HepG2 (cell line): ENCODE measurements around the gene SKIC2. TPM values are rescaled to one million over a fixed set of nuclear protein-coding genes. Genes with fewer than 3 reads are reported as not detected.

Experiments
- CBFB ChIP-seq: sonication (generic); formaldehyde crosslinking; IDR thresholded peaks from 2 replicates; pipeline ENCODE4 v1.4.0; 2020; ENCODE audit warnings: missing genetic modification reagents
- KLF12 ChIP-seq: sonication (generic); formaldehyde crosslinking; IDR thresholded peaks from 2 replicates; pipeline ENCODE4 v1.4.0; 2020; ENCODE audit warnings: missing genetic modification reagents, borderline replicate concordance
- MAF1 ChIP-seq: sonication (generic); formaldehyde crosslinking; IDR thresholded peaks from 2 replicates; pipeline ENCODE4 v1.5.0; 2020; ENCODE audit warnings: missing genetic modification reagents, borderline replicate concordance
- MED8 ChIP-seq: sonication (generic); formaldehyde crosslinking; IDR thresholded peaks from 2 replicates; pipeline ENCODE4 v1.8.1; 2023; ENCODE audit warnings: mild to moderate bottlenecking, missing genetic modification reagents; ENCODE audit not compliant: insufficient replicate concordance
- MYNN ChIP-seq: sonication (generic); formaldehyde crosslinking; IDR thresholded peaks from 2 replicates; pipeline ENCODE4 v1.4.0; 2020; ENCODE audit warnings: mild to moderate bottlenecking, low read depth, missing genetic modification reagents
- NONO ChIP-seq, 2 experiments: fragments of 450-650 bp in 1 of 2; sonication (generic) in 1 of 2; formaldehyde crosslinking in 1 of 2; IDR thresholded peaks in 1 of 2; conservative IDR thresholded peaks in 1 of 2; 2 replicates each; pipeline versions ENCODE4 v1.6.1 to v1.8.0; 2017 to 2022; ENCODE audit warnings: mild to moderate bottlenecking in 1 of 2, missing genetic modification reagents in 1 of 2, moderate library complexity in 1 of 2
- RNF2 ChIP-seq: fragments of 450-650 bp; conservative IDR thresholded peaks from 2 replicates; pipeline ENCODE4 v1.6.1; 2016; ENCODE audit warnings: low read depth
- SALL2 ChIP-seq: sonication (generic); formaldehyde crosslinking; IDR thresholded peaks from 2 replicates; pipeline ENCODE4 v1.8.1; 2023; ENCODE audit warnings: mild to moderate bottlenecking, missing genetic modification reagents, inconsistent platforms
- TBP ChIP-seq: sonication (generic); formaldehyde crosslinking; IDR thresholded peaks from 2 replicates; pipeline ENCODE4 v1.5.0; 2020; ENCODE audit warnings: missing genetic modification reagents
- THAP9 ChIP-seq: sonication (generic); formaldehyde crosslinking; IDR thresholded peaks from 2 replicates; pipeline ENCODE4; 2020; ENCODE audit warnings: missing genetic modification reagents, mild to moderate bottlenecking, borderline replicate concordance
- TSC22D2 ChIP-seq: sonication (generic); formaldehyde crosslinking; IDR thresholded peaks from 2 replicates; pipeline ENCODE4 v1.5.1; 2020; ENCODE audit warnings: missing genetic modification reagents, mild to moderate bottlenecking, borderline replicate concordance
- ZBTB26 ChIP-seq: IDR thresholded peaks from 2 replicates; pipeline ENCODE4 v1.6.1; 2016; ENCODE audit warnings: missing compliant biosample characterization, missing genetic modification reagents, borderline replicate concordance
- ZNF136 ChIP-seq: sonication (generic); formaldehyde crosslinking; IDR thresholded peaks from 2 replicates; pipeline ENCODE4 v1.8.1; 2022; ENCODE audit warnings: low read depth, mild to moderate bottlenecking, moderate library complexity, missing genetic modification reagents
- ZNF564 ChIP-seq: sonication (generic); formaldehyde crosslinking; IDR thresholded peaks from 2 replicates; pipeline ENCODE4 v1.8.1; 2023; ENCODE audit warnings: mild to moderate bottlenecking, missing genetic modification reagents
- ZNF619 ChIP-seq: sonication (generic); formaldehyde crosslinking; IDR thresholded peaks from 2 replicates; pipeline ENCODE4 v1.4.0; 2020; ENCODE audit warnings: mild to moderate bottlenecking, missing genetic modification reagents
- ZNF720 ChIP-seq: sonication (generic); formaldehyde crosslinking; IDR thresholded peaks from 2 replicates; pipeline ENCODE4 v1.4.0; 2020; ENCODE audit warnings: missing genetic modification reagents
- ZNF747 ChIP-seq: sonication (generic); formaldehyde crosslinking; IDR thresholded peaks from 2 replicates; pipeline ENCODE4 v1.8.1; 2023; ENCODE audit warnings: missing genetic modification reagents, mild to moderate bottlenecking, borderline replicate concordance
- polyA plus RNA-seq, 8 experiments: library from polyadenylated mRNA; depleted of rRNA in 3 of 8; stranded (reverse) in 7 of 8; unstranded in 1 of 8; fragments of >200 nt; fragmentation: Illumina TruSeq in 4 of 8; extraction: Trizol in 4 of 8; gene quantifications; 2 replicates each; pipeline versions ENCODE4 v1.2.1 to v1.2.3, GENCODE V29; 2011 to 2016; ENCODE audit warnings: low read depth in 4 of 8, missing spikeins in 1 of 8, mixed read lengths in 1 of 8; ENCODE audit not compliant: insufficient read depth in 1 of 8
- total RNA-seq, 5 experiments: library from RNA; depleted of rRNA; stranded (reverse); fragments of >200 nt; fragmentation: Illumina TruSeq; extraction: Trizol; gene quantifications; 2 replicates each; pipeline ENCODE4 v1.2.3, GENCODE V29; 2016; ENCODE audit warnings: low read depth in 1 of 5
- TF ChIP-seq, protein P1 (sequence below): sonication (generic); formaldehyde crosslinking; IDR thresholded peaks from 2 replicates; pipeline ENCODE4 v1.4.0; 2020; ENCODE audit warnings: missing genetic modification reagents
- TF ChIP-seq, protein P2 (sequence below): sonication (generic); formaldehyde crosslinking; IDR thresholded peaks from 2 replicates; pipeline ENCODE4 v1.4.0; 2020; ENCODE audit warnings: missing genetic modification reagents; ENCODE audit errors: not compliant biosample characterization
- TF ChIP-seq, protein P3 (sequence below): sonication (generic); formaldehyde crosslinking; IDR thresholded peaks from 2 replicates; pipeline ENCODE4 v1.5.0; 2020; ENCODE audit warnings: mild to moderate bottlenecking, missing genetic modification reagents

SKIC2 gene
- total and polyA plus RNA-seq, 2 of the 13 experiments (the other 11 are each of a cell fraction or from before 2014, with no cell fraction given): 67.1 to 68.4 TPM

GRCh38 chr6:31945507-31946369, 13.2 kb upstream of the SKIC2 start, which contains the start of gene CFB (continued):
- TF ChIP-seq ZBTB26 (CRISPR knock-in tag) (0 out of 2 replicates have a peak, but pooled peaks have one; percentile 53), ZNF564 (peak; percentile 53; the same call in 1 of the 2 replicates), ZNF619 (CRISPR knock-in tag) (no peak; the same call in none of the 2 replicates), NONO (IDR thresholded peaks at IDR 0.05) (no peak), NONO (CRISPR knock-in tag; conservative IDR thresholded peaks at IDR 0.05) (peak; percentile 92), MAF1 (CRISPR knock-in tag) (peak; percentile 83; the same call in 1 of the 2 replicates), CBFB (CRISPR knock-in tag) (peak; percentile 42), ZNF747 (peak; percentile 95), ZNF136 (peak; percentile 95), MED8 (peak; percentile 75), RNF2 (no peak), ZNF720 (CRISPR knock-in tag) (no peak), KLF12 (CRISPR knock-in tag) (peak; percentile 46; the same call in 1 of the 2 replicates), MYNN (no peak), SALL2 (CRISPR knock-in tag) (peak; percentile 71; the same call in 1 of the 2 replicates), TBP (CRISPR knock-in tag) (no peak), THAP9 (CRISPR knock-in tag) (no peak), TSC22D2 (CRISPR knock-in tag) (no peak; the same call in 1 of the 2 replicates)
- TF ChIP-seq, protein P1, sequence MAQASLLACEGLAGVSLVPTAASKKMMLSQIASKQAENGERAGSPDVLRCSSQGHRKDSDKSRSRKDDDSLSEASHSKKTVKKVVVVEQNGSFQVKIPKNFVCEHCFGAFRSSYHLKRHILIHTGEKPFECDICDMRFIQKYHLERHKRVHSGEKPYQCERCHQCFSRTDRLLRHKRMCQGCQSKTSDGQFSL (CRISPR knock-in tag): 0 out of 2 replicates have a peak, but pooled peaks have one; percentile 26
- TF ChIP-seq, protein P2, sequence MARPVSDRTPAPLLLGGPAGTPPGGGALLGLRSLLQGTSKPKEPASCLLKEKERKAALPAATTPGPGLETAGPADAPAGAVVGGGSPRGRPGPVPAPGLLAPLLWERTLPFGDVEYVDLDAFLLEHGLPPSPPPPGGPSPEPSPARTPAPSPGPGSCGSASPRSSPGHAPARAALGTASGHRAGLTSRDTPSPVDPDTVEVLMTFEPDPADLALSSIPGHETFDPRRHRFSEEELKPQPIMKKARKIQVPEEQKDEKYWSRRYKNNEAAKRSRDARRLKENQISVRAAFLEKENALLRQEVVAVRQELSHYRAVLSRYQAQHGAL (CRISPR knock-in tag): no peak
- TF ChIP-seq, protein P3, sequence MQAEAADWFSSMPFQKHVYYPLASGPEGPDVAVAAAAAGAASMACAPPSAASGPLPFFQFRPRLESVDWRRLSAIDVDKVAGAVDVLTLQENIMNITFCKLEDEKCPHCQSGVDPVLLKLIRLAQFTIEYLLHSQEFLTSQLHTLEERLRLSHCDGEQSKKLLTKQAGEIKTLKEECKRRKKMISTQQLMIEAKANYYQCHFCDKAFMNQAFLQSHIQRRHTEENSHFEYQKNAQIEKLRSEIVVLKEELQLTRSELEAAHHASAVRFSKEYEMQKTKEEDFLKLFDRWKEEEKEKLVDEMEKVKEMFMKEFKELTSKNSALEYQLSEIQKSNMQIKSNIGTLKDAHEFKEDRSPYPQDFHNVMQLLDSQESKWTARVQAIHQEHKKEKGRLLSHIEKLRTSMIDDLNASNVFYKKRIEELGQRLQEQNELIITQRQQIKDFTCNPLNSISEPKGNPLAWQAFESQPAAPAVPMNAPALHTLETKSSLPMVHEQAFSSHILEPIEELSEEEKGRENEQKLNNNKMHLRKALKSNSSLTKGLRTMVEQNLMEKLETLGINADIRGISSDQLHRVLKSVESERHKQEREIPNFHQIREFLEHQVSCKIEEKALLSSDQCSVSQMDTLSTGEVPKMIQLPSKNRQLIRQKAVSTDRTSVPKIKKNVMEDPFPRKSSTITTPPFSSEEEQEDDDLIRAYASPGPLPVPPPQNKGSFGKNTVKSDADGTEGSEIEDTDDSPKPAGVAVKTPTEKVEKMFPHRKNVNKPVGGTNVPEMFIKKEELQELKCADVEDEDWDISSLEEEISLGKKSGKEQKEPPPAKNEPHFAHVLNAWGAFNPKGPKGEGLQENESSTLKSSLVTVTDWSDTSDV (CRISPR knock-in tag): no peak
